GM21528 (cell line): ENCODE data around the gene CFAP65.

ENCODE experiments used
- ATAC-seq: cut with Tn5 transposase; IDR thresholded peaks from one replicate; pipeline ENCODE4 v1.9.1; 2021; ENCODE audit warnings: mild to moderate bottlenecking, moderate library complexity; ENCODE audit not compliant: unreplicated experiment, low FRiP score

Gene CFAP65

DNA sequence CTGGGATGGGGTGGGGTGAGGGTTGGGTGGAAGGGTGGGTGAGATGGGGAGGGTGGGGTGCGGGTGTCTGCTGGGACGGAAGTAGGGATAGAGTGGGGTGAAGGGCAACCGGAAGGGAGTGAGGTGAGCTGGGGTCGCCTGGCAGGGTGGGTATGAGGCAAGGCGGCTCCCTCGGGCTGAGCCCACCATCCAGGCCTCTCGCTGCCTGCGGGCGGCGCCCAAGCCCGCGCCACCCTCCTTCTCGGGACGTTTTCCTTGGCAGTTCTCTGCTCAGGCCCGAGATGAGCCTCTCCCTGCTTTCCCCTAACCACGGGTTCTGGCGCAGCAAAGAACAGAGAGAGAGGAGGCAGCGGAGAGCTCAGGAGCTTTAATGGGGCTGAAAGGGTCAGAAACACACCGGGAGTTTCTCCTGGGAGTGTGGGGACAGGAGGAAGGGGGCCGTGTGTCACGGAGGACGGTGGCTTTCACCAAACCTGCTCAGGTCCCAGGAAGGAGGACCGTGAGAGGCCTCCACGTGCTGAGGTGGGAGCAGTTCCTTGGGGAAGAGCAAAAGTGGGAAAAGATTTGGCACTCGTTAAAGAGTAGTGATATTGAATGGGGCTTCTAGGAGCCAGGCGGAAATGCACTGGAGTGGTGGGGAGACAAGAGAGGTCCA is 60.5 kb downstream of the CFAP65 start:
- ATAC-seq: no peak

DNA sequence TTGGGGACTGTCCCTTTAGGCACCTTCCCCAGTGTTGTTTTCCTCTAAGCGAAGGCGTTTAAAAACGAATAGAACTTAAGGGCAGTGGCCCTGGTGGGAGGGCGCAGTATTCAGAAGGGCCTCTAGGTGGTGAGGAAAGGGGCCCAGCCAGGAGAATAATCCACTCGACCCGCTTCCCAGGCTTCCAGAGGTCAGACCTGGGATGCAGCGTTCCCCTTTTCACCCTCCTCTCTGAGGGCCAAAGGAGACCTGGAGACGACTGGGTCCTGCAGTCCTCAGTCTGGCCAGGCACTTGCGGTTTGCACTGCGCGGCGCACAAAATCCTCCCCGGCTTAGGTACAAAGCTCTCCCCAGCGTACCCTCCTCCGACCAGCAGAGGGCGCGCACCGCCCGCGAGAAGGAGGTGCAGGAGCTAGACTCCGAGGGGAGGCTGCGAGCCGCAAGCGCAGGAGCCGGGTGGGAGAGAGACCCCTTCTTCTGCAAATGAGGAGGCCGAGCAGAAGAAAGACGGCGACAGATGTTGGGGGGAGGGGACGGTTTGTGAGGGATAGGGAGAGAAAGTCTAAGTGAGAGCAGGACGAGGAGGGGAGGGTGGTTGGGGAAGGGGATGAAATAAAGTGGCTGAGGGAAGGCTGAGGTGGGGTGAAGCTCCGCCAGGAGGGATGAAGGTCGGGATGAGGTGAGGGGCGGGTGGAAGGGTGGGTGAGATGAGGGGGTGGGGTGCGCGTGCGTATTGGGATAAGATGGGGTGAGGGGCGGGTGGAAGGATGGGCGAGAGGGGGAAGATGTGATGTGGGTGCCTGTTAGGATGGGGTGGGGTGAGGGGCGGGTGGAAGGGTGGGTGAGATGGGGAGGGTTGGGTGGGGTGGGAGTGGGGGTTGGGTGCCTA is 61.2 kb downstream of the CFAP65 start:
- ATAC-seq: peak; percentile 83

DNA sequence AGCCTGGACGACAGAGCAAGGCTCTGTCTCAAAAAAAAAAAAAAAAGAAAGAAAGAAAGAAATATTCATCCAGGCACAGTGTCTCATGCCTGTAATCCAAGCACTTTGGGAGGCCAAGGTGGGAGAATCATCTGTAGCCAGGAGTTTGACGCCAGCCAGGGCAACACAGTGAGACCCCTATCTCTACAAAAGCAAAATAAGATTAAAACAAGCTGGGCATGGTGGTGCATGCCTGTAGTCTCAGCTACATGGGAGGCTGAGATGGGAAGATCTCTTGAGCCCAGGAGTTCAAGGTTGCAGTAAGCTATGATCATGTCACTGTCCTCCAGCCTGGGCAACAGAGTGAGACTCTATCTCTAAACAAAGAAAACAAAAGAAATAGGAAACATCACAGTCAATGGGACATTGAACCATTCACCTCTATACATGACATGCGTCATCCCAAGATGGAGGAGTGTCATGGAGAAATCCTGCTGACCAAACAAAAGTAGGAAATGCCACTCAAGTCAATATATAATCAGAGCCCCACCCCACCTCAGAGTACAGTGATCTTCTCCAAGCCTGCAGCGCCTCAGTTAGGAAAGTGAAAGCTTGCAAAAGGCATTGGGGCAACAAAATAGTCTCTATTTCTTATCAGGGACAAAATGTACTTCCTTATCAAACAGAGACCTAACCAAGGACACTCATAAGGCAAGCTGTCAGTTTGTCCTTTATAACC is 66.1 kb downstream of the CFAP65 start:
- ATAC-seq: no peak

DNA sequence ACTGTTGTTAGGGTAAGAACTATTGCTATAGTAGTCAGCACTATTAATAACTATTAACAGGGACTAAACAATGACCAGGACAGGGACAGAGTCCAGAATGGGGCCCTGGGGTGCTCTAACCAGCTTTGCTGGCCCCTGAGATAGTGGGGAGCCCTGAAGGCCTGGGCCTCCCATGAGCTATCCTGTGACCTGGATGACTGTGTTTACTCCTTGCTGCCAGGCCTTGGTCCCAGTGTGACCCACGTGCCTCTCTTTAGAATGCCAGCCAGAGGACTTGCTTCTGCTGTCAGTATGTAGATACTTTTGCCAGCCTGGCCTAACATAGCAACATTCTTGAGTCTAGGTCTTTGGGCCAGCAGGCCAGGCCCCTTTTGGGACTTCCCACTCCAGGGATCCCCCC is 70.4 kb downstream of the CFAP65 start:
- no peak for ATAC-seq

DNA sequence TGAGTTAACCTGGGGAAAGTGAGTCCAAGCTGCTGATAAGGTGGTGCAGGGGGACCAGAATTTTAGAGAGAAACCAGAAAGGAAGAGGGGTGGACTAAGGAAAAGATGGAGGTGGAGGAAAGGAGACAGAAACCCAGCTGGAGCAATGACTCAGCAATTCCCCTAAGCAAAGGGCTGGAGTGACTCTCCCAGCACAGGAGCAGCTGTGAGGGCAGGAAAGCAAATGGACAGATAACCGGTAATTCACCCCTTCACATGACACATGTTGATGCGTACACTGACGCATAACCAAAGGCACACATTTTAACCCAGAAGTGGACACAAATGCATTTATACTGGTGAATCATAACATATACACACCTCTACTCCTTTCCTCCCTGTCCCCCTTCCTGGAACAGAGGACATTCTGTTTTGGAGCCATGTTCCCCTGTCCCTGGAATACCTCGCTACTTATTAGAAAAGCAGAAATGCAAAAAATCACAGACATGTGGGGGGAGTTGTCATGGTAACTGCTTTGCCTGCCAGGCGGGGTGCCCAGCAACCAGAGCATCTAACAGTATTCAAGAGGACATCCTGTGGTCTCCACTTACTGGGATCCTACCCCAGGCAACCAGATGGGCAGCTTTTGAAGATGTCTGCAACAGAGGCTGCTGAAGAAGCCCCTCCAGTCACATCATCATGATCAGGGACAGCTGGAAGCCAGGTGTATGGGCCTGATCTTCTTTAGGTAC is 77.1 kb downstream of the CFAP65 start:
- ATAC-seq: no peak

DNA sequence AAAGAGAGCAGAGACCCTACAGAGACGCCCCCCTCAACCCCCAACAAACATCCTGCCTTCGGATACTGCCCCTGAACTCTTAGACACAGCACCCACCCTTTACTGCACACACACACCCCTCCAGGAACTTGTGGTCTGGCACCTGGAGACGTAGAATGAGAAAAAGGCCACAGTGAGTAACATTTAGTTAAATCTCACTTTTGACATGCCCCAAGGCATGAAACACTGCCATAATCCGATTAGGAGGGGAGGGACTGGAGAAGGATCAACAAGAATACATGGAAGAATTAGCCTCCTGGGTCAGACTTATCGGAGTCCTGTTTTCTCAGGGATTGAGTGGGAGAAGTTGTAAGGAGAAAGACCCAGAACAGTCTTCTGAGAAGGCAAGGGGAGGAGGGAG is 77.7 kb downstream of the CFAP65 start:
- no peak for ATAC-seq

DNA sequence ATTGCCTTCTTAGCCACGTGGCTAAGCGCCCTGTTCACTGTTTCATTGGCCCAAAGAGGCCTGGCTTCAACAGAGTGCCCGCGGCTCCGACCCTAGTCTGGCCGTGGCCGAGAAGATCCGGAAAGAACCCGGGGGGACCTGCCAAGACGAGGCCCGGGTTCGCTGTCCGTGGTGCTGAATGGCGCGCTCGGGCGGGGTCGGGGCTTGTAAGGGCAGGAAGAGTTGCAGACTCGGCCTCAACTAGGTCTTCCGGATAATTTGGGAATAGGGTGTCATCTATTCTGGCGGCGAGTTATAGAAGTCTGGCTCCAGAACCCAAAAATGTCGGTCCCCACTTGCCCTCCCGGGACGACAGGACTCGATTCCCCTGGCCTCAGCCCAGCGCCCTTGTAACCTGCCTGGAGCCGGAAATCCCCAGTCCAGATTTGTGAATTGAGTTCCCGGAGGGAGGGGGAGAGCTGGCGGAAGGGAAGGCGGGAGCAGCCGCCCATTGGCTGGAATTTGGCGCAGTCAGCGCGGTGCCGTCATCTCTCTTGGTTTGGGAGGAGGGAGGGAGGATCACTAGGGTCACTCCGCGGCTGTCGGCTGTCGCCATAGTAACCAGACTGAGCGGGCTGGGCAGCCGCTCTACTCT is 78.3 kb downstream of the CFAP65 start:
- no peak for ATAC-seq

DNA sequence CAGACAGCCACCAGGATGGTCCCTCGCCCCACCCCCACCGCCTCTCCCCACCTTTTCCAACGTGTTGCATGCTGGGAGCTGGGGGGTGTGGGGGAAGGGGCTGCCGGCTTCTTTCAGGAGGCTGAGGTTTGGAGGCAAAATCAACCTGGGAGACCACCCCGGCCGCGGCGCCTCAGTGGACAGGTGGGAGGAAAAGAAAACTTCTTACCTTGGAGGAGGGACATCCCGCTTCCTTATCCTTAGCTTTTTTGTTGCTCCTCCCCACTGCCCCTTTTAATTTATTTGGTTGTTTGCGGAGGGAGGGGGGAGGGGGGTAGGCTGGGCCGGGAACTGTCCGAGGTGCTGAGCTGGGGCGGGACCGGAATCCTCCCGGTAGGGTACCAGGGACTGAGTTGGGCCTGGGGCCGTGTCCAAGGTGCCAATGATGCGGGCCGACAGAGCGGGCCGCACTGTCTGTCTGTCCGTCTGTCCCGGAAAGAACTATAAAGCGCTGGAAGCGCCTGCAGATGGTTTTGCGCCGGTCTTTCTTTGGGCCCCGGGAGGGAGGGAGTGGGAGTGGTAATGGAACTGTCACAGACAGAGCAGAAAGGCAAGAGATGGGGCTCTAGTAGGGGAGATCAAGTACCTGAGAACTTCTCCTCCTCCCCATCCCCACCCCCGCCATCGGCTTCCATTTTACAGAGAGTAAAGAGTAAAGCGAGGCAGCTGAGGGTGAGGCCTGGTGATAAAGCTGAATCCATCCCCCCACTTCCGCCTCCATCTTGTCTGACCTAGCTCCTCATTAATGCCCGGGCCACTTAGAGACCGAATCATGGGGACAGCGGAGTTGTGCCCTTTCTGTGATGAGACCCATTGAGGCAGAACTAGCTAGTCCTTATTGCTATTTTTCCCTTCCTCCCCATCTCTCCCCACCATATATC is 79.4 kb downstream of the CFAP65 start:
- ATAC-seq: no peak

DNA sequence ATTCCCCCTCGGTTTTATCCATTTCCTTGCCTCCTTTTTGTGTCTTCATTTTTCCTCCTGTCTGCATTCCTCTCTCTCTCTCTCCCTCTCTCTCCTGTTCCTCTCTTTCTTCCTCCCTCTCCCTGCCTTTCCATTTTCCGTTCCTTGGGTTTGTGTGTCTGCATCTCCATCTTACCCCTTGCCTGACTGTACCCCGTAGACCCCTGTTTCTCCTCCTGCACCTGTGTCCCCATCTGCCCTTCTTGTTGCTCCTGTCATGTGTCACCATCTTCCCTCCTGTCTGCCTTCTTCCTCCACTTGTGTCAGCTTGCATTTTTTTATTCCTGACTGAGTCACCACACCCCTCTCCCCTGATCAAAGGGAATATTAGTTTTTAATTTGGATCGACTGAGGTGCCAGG is 80.1 kb downstream of the CFAP65 start:
- ATAC-seq: no peak

DNA sequence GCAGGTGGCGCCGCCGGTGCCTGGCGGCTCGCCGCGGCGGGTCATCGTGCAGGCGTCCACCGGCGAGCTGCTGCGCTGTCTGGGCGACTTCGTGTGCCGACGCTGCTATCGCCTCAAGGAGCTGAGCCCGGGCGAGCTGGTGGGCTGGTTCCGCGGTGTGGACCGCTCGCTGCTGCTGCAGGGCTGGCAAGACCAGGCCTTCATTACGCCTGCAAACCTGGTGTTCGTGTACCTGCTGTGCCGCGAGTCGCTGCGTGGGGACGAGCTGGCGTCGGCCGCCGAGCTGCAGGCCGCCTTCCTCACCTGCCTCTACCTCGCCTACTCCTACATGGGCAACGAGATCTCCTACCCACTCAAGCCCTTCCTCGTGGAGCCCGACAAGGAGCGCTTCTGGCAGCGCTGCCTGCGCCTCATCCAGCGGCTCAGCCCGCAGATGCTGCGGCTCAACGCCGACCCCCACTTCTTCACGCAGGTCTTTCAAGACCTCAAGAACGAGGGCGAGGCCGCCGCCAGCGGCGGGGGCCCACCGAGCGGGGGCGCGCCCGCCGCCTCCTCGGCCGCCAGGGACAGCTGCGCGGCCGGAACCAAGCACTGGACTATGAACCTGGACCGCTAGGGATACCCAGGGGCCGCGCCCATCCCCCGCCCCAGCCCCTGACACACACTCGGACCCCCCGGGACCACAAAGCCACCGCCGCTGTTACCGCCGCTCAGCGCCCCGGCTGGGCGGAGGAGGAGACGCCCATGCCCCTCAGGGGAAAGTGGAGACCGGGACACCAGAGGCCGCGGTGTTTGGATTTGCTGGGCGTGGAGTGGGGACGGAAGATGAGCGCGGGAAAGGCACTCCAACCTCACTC is 80.8 kb downstream of the CFAP65 start:
- no peak for ATAC-seq

DNA sequence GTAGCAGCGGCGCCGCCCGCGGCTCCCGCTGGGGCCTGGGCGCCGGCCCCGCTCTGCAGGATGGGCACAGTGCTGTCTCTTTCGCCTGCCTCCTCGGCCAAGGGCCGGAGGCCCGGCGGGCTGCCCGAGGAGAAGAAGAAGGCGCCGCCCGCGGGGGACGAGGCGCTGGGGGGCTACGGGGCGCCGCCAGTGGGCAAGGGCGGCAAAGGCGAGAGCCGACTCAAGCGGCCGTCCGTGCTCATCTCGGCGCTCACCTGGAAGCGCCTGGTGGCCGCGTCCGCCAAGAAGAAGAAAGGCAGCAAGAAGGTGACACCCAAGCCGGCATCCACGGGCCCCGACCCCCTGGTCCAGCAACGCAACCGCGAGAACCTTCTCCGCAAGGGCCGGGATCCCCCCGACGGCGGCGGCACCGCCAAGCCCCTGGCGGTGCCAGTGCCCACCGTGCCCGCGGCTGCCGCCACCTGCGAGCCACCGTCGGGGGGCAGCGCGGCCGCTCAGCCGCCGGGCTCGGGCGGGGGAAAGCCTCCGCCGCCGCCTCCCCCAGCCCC is 81.5 kb downstream of the CFAP65 start:
- no peak for ATAC-seq

DNA sequence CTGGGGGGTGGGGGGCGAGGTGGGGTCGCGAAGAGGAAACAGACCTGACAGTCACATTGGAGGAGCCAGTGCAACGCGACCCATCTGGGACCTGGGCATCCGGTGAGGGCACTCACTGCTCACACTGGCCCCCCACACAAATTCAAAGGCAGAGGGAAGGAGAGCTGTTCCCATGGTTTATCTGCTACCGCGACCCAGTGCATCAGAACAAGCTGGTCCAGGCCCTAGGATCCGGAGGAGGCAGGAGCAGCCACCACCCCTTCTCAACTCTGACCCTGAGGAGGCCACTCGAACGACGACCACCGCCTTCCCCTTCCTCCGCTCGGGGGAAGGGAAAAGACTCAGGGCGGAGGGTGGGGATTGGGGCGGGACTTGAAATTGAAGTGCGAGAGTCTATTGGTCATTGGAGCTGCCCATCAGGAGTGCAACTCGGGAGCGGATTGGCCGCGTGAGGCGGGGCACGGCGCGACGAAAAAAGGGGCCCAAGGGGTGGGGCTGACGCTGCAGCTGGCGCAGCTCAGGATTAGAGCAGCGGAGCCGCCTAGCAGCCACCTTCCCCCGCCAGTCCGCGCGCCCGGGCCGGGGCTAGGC is 82.1 kb downstream of the CFAP65 start, which contains the start of gene CDK5R2:
TSS of gene CDK5R2 (plus strand) at position 526 of the 591 bp plus-strand sequence. CDS start 155 bp downstream, outside the sequence.
- ATAC-seq: peak; percentile 96

DNA sequence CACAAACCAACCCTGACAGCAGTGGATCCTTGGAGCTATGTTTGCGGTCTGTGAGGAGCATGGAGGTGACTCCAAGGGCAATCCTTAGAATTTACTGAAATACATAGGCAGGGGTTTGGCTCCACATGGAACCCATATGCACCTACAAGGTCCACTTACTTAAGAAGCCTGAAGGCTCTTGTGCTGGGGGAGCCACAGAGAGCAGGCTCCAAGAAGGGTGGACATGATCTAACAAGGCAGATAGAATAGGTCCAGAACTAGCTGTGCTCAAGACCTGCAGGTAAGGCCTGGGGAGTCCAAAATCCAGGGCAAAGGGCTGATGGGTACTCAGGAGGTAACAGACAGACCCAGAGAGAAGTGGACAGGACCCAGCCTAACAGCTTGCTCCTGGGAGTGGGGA is 83.0 kb downstream of the CFAP65 start:
- ATAC-seq: no peak

DNA sequence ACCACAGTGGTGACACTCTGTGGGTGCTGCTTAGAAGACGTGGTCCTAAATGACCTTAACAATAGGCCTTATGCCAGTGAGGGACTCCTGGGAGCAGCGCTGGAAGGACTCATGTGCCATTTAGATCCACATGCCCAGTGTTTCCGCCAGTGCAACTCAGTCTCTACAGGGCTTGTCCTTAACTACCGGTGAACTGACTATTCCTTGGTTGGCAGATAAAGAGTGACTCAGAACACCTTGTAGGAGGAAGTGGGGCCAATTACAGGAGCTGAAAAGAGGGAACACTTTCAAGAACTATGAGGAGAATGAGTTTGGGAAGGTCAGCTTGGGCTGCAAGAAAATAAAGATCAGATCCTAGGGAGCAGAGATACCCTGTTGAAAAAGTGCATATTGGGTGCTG is 83.6 kb downstream of the CFAP65 start:
- no peak for ATAC-seq

DNA sequence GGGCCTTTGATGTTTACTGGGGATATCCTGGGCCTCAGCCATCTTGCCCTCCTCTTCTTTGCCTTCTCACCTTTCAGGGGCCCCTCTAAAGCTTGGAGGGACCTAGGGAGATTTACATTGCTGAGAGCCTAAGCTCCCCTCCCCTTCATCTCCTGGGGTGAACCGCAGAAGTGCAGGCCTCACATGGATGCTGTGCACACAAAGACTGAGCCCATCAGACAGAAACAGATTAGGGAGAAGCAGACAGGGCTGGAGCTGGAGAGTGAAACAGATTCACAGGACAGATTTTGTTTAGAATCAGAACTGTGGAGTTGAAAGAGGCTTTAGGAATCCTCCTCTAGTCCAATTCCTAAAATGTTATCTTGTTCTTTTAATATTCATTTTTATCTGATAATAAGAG is 85.3 kb downstream of the CFAP65 start:
- no peak for ATAC-seq

DNA sequence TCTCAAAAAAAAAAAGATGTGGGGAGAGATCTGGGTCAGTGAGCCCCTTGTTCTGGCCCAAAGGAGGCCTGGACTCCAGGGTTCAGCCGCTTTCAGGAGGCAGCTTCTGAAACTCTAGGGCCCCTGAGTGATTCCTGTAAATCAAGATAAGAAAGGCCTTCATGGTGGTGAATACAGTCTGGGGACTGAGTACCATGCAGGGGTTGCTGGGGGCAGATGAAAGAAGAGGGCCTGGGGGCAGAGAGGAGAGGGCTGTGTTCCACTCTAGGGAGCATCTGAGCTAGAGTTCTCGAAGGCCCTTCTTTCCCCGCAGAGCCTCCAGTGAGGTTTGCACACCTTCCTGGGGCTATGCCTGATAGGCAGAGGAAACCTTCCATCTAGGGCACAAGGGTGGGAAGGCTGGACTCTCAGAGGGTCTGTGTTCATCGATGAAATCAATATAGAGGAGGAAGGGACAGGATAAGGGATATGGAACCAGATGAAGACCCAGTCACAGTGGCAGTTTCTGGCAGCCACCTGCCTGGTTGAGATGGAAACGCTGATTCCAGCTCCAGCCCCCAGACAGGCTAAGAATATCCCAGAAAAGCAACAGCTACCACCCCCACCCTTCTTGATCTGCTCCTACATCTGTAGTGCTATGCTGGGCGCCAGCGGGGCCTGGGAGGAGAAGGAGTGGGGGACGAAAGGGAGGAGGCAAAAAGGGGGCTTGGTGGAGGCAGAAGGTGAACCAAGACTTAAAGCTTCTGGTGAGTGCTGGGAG is 86.6 kb downstream of the CFAP65 start:
- ATAC-seq: no peak
